ENCODE measurements around the gene AKAIN1.

AKAIN1 gene

GRCh38 chr18:5159080-5159479 is 38.0 kb downstream of the AKAIN1 start:
- no peak for DNase-seq (ENCODE audit: low read depth in 2 of 2)

GRCh38 chr18:5158587-5158986 is 38.5 kb downstream of the AKAIN1 start:
- no peak for DNase-seq (ENCODE audit: low read depth in 2 of 2)

GRCh38 chr18:5158172-5158571 is 38.9 kb downstream of the AKAIN1 start:
- DNase-seq (ENCODE audit: low read depth in 2 of 2): no peak

GRCh38 chr18:5155907-5156287 is 41.2 kb downstream of the AKAIN1 start:
- no peak for DNase-seq (ENCODE audit: low read depth in 2 of 2)

GRCh38 chr18:5155218-5155906 is 41.7 kb downstream of the AKAIN1 start:
- no peak for DNase-seq (ENCODE audit: low read depth in 2 of 2)

GRCh38 chr18:5152343-5153020 is 44.6 kb downstream of the AKAIN1 start:
- no peak for DNase-seq (ENCODE audit: low read depth in 2 of 2)

- DNase-seq (ENCODE audit: low read depth in 2 of 2): no peak
Observed at GRCh38 chr18:5150894-5151293, 46.2 kb downstream of the AKAIN1 start.

GRCh38 chr18:5146093-5146492 is 51.0 kb downstream of the AKAIN1 start:
- no peak for DNase-seq (ENCODE audit: low read depth in 2 of 2)

- DNase-seq (ENCODE audit: low read depth in 2 of 2): no peak
Observed at GRCh38 chr18:5145168-5145825, 51.8 kb downstream of the AKAIN1 start.

- no peak for DNase-seq (ENCODE audit: low read depth in 2 of 2)
Observed at GRCh38 chr18:5144629-5145028, 52.4 kb downstream of the AKAIN1 start.

GRCh38 chr18:5142859-5143258 is 54.2 kb downstream of the AKAIN1 start:
- DNase-seq (ENCODE audit: low read depth in 2 of 2): no peak

- DNase-seq (ENCODE audit: low read depth in 2 of 2): no peak
Observed at GRCh38 chr18:5142131-5142530, 54.9 kb downstream of the AKAIN1 start.

- DNase-seq (ENCODE audit: low read depth in 2 of 2): no peak
Observed at GRCh38 chr18:5137261-5137660, 59.8 kb downstream of the AKAIN1 start.

GRCh38 chr18:5132987-5133386 is 64.1 kb downstream of the AKAIN1 start:
- DNase-seq (ENCODE audit: low read depth in 2 of 2): no peak

GRCh38 chr18:5122272-5122671 is 74.8 kb downstream of the AKAIN1 start:
- DNase-seq (ENCODE audit: low read depth in 2 of 2): no peak

GRCh38 chr18:5110266-5110665 is 86.8 kb downstream of the AKAIN1 start:
- DNase-seq (ENCODE audit: low read depth in 2 of 2): no peak

- no peak for DNase-seq (ENCODE audit: low read depth in 2 of 2)
Observed at GRCh38 chr18:5107988-5108387, 89.1 kb downstream of the AKAIN1 start.

GRCh38 chr18:5106730-5107129 is 90.3 kb downstream of the AKAIN1 start:
- no peak for DNase-seq (ENCODE audit: low read depth in 2 of 2)

- no peak for DNase-seq (ENCODE audit: low read depth in 2 of 2)
Observed at GRCh38 chr18:5104246-5104645, 92.8 kb downstream of the AKAIN1 start.

- no peak for DNase-seq (ENCODE audit: low read depth in 2 of 2)
Observed at GRCh38 chr18:5103693-5104092, 93.4 kb downstream of the AKAIN1 start.

- no peak for DNase-seq (ENCODE audit: low read depth in 2 of 2)
Observed at GRCh38 chr18:5103286-5103685, 93.8 kb downstream of the AKAIN1 start.

GRCh38 chr18:5097116-5097703 is 99.8 kb downstream of the AKAIN1 start:
- DNase-seq (ENCODE audit: low read depth in 2 of 2): no peak

- no peak for DNase-seq (ENCODE audit: low read depth in 2 of 2)
Observed at GRCh38 chr18:5095239-5095638, 101.8 kb downstream of the AKAIN1 start.
